ENCODE measurements around the gene SMC6.

The SMC6 gene

GRCh38 chr2:17717666-17718065 is 35.9 kb downstream of the SMC6 start:
- DNase-seq (ENCODE audit: low read depth) = no peak

GRCh38 chr2:17713291-17713690 is 40.3 kb downstream of the SMC6 start:
- no peak for DNase-seq (ENCODE audit: low read depth)

GRCh38 chr2:17710547-17711248 is 42.9 kb downstream of the SMC6 start:
- DNase-seq (ENCODE audit: low read depth) = no peak

DNA sequence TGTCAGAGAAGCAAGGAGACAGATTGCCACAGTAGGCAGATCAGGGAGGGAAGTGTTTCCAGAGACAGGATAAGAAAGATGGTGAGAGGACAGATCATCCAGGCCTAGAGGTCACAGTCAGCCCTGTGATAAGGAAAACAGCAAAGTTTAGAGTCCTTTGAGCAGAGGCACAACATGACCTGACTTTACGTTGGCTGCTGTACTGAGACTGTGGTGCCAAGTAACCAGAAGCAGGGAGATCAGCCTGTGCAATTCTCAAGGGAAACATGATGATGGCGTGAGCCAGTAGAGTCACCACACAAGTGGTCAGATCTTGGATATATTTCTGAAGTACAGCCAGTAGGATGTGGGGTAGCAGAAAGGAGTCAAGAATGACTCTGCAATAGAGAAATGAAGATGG is 43.7 kb downstream of the SMC6 start:
- no peak for DNase-seq (ENCODE audit: low read depth)

DNA sequence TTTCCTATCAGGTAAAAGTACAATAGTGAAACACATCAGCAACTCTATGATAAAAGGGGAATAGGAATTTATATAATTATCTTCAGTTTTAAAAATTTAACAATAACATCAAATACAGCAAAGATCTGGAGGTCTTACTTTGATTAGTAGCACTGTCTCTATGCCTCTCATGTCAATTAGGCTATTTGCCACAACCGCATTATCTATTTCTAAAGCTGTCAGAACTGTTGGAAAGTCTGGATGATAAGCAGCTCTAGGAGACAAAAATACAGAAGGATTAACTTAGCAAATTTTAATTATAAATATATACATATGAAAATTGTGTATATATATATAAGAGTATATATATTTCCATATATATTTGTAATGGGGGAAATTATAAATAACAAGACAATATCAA is 45.1 kb downstream of the SMC6 start:
- no peak for DNase-seq (ENCODE audit: low read depth)

GRCh38 chr2:17706845-17707244 is 46.8 kb downstream of the SMC6 start:
- DNase-seq (ENCODE audit: low read depth) = no peak

DNA sequence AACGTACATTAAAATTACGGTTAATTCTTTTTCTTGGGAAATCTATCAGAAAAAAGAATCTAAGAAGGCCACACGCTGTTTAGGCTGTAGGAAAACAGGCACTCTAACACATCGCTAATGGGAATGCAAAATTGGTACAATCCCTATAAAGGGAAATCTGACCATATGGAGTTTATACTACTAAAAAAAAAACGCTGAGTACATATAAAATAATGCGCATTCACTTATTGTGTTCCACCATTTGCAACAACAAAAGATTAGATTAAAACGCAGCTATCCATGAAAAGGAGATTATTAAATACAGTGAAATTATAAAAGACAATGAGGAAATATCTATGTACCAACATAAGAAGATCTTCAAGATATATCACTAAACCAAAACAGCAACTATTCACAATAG is 62.8 kb downstream of the SMC6 start:
- DNase-seq (ENCODE audit: low read depth) = no peak

DNA sequence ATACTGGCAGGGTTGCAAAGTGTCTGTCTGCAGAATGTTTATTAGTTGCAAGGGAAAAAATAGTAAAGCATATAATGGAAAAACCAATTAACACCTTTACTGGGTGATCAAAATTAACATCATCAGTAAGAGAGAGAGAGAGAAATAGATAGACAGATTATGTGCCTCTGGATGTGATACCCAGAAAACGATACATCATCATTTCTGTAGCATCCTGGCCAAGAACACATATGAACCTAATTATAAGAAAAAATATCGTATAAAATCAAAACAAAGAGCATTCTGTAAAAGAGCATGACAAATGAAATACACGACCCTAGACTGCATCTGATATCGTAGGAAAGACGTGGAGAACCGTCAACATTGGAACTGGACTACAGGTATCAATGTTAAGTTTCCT is 64.6 kb downstream of the SMC6 start:
- no peak for DNase-seq (ENCODE audit: low read depth)

- DNase-seq (ENCODE audit: low read depth) = no peak
These were observed 65.0 kb downstream of the SMC6 start for GRCh38 chr2:17688600-17688999.

- DNase-seq (ENCODE audit: low read depth) = no peak
These were observed 69.6 kb downstream of the SMC6 start for GRCh38 chr2:17683981-17684380.

DNA sequence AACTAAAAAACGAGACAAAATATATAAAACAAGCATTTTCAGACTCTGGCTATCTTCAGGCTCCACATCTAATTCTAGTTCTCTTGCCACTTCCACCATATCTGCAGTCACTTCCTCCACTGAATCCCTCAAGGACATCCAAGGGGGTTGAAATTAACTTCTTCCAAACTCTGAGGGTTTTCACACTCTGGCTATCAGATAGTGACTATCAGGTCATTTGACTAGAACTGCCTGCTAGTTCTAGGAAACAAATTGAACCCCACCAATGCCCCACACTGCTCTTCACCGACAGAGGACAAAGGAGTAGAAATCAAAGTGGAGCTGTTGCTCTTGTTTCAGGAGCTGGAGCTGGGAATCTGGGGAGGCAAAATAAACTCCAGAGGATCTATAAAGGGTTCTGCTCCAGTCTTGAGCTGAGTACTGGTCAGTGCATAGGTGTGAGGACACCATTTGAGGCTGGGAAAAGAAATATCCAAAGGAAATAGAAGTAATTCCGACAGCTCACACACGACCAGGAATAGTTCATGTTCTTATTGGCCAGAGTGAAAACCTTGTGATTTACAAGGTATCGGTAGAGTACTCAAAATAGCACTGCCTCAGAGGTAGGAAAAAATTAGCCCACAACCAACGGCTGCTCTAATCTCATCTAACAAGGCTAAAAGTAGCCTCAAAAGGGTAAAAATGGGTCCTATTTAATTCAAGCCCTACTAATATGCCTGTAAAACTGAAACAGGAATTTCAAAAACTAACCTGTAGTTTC is 71.3 kb downstream of the SMC6 start:
- no peak for DNase-seq (ENCODE audit: low read depth)

DNA sequence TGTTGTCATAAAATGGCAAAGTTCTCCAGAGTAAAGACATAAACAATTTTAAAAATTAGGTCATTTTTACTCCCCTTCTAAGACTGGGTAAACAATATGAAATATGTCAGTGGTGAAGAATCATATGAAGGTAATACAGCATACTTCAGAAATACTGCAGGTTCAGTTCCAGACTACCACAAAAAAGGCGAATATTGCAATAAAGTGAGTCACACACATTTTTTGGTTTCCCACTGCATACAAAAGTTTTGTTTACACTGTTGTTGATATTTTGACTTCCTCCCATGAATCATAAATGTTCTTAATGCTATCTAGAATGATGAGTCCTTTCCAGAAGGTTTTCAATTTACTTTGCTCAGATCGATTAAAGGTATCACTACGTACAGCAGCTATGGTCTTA is 73.5 kb downstream of the SMC6 start:
- no peak for DNase-seq (ENCODE audit: low read depth)

- DNase-seq (ENCODE audit: low read depth) = no peak
These were observed 78.8 kb downstream of the SMC6 start for GRCh38 chr2:17674817-17675216.

DNA sequence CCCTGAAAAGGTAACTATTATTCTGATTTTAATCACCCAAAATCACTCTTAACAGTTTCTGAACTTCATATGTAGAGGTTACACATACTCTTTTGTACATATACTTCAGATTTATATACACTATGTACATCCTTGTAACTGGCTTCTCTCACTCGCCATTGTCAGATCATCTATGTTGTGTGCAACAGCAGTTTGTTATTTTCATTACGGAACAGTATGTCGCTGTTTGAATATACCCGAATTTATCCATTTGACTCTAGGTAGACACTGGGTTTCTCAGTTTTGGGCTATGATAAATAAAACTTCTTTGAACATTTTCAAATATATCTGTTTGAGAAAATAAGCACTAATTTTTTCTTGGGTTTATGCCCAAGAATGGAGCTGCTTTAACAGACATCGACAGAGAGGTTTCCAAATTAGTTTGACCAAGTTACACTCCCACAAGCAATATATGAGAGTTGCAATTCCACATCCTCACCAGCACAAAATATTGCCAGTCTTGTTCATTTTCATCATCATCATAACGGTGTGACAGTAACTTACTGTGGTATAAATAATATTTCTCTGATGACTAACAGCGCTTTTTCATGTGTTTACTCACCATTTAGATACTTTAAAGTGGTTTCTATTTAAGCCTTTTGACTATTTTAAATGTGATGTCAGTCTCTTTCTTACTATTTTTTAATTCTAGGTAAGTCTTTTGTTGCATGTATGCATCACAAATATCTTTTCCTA is 80.9 kb downstream of the SMC6 start:
- no peak for DNase-seq (ENCODE audit: low read depth)

DNA sequence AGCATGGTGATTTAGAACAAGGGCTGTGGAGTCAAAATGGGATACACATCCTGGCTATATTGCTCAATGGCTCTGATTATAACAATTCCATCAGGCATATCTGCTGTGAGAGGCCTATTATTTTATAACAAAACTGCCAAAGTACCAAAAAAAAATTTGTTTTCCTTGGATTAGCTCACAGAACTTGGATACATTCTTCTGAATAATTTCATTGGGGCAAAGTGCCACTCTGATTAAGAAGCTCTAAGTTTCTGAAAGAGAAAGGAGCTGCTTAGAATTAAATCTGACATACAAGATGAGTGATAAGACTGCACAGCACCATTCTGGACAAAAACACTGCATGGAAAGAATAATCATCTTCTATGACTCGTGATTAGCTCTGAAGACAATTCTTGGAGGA is 85.7 kb downstream of the SMC6 start:
- no peak for DNase-seq (ENCODE audit: low read depth)

DNA sequence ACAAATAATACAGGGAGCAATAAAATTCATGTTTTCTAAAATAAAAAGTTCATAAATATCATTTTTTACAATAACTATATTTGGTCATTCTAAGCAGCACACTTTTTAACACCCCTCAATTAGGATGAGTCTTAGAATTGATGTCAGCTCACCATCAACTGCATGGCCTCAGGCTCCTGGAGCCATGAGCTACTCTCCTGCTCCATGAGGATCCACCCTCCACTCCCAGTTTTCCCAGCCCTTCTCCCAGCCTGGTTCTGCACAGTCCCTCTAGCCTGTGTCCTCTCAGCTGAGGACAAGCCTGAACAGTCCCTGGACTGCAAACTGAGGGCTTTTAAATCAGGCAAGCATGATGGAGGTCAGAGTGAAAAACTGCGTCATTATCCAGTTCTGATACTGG is 89.1 kb downstream of the SMC6 start:
- DNase-seq (ENCODE audit: low read depth) = no peak

- DNase-seq (ENCODE audit: low read depth) = no peak
These were observed 90.9 kb downstream of the SMC6 start for GRCh38 chr2:17662723-17663122.

DNA sequence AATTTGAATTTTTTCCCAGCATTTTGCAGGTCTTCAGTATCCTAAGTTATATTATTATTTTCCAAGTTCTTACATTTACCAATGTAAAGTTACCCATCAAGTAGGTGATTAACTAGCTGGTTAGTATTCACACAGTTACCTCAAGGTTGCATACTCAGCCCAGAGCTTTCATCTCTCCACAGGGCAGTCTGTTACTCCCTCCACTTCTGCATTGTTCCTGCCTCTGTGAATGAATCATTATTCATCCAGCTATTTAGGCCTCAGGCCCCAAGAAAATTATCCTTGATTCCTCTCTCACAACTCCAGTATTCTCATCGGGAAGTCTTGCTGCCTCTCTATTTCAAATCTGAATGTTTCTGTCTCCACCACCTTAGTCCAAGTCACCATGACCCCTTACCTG is 92.2 kb downstream of the SMC6 start:
- no peak for DNase-seq (ENCODE audit: low read depth)

GRCh38 chr2:17660219-17660618 is 93.4 kb downstream of the SMC6 start:
- DNase-seq (ENCODE audit: low read depth) = no peak

DNA sequence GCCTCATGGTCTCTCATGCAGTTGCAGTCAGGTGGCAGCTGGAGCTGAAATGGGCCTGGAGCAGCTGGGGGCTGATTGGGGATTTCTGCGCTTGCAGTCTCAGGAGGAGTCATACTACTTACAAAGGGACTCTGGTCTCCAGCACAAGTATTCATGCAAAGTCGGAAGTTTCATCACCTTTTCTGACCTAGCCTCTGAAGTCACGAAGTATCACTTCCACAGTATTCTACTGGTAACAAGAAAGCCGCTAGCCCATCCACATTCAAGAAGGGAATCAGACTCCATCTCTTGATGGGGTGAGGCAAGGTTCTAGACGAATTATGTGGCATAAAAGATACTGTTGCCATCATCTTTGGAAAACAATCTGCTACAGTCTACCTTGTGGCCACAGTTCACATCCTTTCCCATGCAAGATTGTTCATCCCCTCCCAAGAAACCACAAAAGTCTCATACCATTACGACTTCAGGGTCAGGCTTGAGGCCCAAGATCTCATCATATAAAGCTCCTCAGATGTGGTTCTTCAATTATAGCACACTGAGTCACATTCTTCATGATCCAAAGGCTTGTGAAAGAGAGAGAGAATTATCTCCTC is 95.3 kb downstream of the SMC6 start:
- DNase-seq (ENCODE audit: low read depth) = no peak

- DNase-seq (ENCODE audit: low read depth) = no peak
These were observed 95.9 kb downstream of the SMC6 start for GRCh38 chr2:17657759-17658158.

- DNase-seq (ENCODE audit: low read depth) = no peak
These were observed 100.8 kb downstream of the SMC6 start for GRCh38 chr2:17652681-17653394.

Data from CMK (cell line).